SU-DHL-6 (cell line): ENCODE data around the gene KCND2.

Experiments
- H2AFZ ChIP-seq: fragments of 200-600 bp; sonication (generic); 2 replicates; pipeline ENCODE4 v1.6.1; 2014; ENCODE audit warnings: low read depth, mild to moderate bottlenecking, moderate library complexity, mixed read lengths, antibody characterized with exemption, low read length; ENCODE audit not compliant: severe bottlenecking
- H3F3A ChIP-seq: fragments of 200-600 bp; shearing (Covaris generic); 2 replicates; pipeline ENCODE4 v1.6.0; 2016; ENCODE audit warnings: antibody characterized with exemption, mild to moderate bottlenecking; ENCODE audit not compliant: insufficient read depth
- H3K27ac ChIP-seq: fragments of 200-600 bp; sonication (generic); 2 replicates; pipeline ENCODE4 v1.5.1; 2016; ENCODE audit warnings: low read depth, mild to moderate bottlenecking, low read length, moderate library complexity, mixed read lengths
- H3K27me3 ChIP-seq: fragments of 200-600 bp; sonication (generic), shearing (Covaris generic); 2 replicates; pipeline ENCODE4 v1.6.0; 2014; ENCODE audit warnings: mild to moderate bottlenecking, low read length
- H3K36me3 ChIP-seq: fragments of 200-600 bp; sonication (generic); 2 replicates; pipeline ENCODE4 v1.6.1; 2014; ENCODE audit warnings: mild to moderate bottlenecking, low read length, mixed read lengths
- H3K4me2 ChIP-seq: fragments of 300-600, 200-600 bp; shearing (Covaris generic), sonication (generic); 2 replicates; pipeline ENCODE4 v1.6.0; 2014; ENCODE audit warnings: low read length, low read depth, mild to moderate bottlenecking; ENCODE audit not compliant: poor library complexity, severe bottlenecking
- H3K4me3 ChIP-seq: fragments of 200-600 bp; sonication (generic); 2 replicates; pipeline ENCODE4 v1.5.1; 2014; ENCODE audit warnings: antibody characterized with exemption, low read length, mild to moderate bottlenecking, mixed read lengths; ENCODE audit not compliant: insufficient read depth, poor library complexity, severe bottlenecking
- H3K79me2 ChIP-seq: fragments of 200-600 bp; sonication (generic); 2 replicates; pipeline ENCODE4 v1.6.1; 2014; ENCODE audit warnings: mild to moderate bottlenecking, low read length, moderate library complexity; ENCODE audit not compliant: insufficient read depth
- H3K9ac ChIP-seq: fragments of 200-600 bp; sonication (generic); 2 replicates; pipeline ENCODE4 v1.7.0; 2014; ENCODE audit warnings: mild to moderate bottlenecking, low read length
- H3K9me2 ChIP-seq: fragments of 200-600 bp; sonication (generic); replicated peaks from 2 replicates; pipeline ENCODE4 v1.6.1; 2014; ENCODE audit warnings: low read length; ENCODE audit not compliant: insufficient read depth
- H3K9me3 ChIP-seq: fragments of 200-600 bp; sonication (generic); 2 replicates; pipeline ENCODE4 v1.6.1; 2014; ENCODE audit warnings: low read length, mixed read lengths; ENCODE audit not compliant: insufficient read depth
- H4K20me1 ChIP-seq: fragments of 200-600 bp; sonication (generic); 2 replicates; pipeline ENCODE4 v1.6.1; 2014; ENCODE audit warnings: low read depth, mild to moderate bottlenecking, antibody characterized with exemption, low read length, moderate library complexity, mixed read lengths
- EZH2phosphoT487 ChIP-seq: fragments of 200-600 bp; sonication (generic), shearing (Covaris generic); conservative IDR thresholded peaks from 2 replicates; pipeline ENCODE4 v1.6.1; 2018; ENCODE audit warnings: mild to moderate bottlenecking, antibody characterized with exemption, low read length, moderate library complexity, mixed read lengths
- TF ChIP-seq, protein P1 (sequence below): fragments of 200-600 bp; sonication (generic); IDR thresholded peaks from one replicate; pipeline ENCODE4 v1.5.1; 2017; ENCODE audit warnings: antibody characterized with exemption, mild to moderate bottlenecking, low read length, moderate library complexity; ENCODE audit not compliant: insufficient read depth, poor library complexity, severe bottlenecking

The KCND2 gene

DNA sequence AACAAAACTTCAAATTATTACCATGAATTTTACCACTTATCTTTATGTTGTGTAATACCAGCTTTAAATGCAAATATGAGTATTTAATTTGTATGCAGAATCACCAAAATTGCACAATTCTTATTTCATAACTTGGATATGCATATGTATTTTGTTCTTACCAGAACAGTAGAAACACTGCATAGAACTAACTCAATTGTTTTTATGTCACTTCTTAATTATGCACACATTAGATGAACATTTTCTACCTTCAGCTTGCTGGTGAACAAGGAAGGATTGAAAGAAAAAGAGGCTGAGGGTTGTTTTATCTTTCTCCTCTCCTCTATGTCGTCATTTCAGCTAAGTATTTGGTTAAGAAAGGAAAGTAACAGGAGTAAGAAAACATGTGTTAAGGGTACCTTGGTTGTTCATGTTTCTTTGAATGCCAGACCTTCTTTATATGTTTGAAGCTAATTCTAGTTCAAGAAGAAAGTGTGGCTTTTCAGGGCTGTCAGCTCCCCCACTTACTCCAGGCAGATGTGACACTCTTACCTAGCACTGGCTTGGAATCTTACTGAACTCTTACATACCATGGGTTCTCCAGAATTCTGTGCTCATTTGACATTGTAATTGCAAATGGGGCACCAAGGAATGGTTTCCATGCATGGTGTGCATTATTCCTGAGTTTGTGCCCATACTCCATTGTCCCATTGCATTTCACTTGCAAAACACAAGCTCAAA, 436.4 kb downstream of the KCND2 start:
- no peak overlapping the region for H3K4me3 ChIP-seq
- no peak overlapping the region for H3K9ac ChIP-seq
- H2AFZ ChIP-seq = no peak overlapping the region
- no peaks in the 10 kb centered on the region for H3K79me2 ChIP-seq
- no peak for TF ChIP-seq EZH2phosphoT487
- TF ChIP-seq, protein P1, sequence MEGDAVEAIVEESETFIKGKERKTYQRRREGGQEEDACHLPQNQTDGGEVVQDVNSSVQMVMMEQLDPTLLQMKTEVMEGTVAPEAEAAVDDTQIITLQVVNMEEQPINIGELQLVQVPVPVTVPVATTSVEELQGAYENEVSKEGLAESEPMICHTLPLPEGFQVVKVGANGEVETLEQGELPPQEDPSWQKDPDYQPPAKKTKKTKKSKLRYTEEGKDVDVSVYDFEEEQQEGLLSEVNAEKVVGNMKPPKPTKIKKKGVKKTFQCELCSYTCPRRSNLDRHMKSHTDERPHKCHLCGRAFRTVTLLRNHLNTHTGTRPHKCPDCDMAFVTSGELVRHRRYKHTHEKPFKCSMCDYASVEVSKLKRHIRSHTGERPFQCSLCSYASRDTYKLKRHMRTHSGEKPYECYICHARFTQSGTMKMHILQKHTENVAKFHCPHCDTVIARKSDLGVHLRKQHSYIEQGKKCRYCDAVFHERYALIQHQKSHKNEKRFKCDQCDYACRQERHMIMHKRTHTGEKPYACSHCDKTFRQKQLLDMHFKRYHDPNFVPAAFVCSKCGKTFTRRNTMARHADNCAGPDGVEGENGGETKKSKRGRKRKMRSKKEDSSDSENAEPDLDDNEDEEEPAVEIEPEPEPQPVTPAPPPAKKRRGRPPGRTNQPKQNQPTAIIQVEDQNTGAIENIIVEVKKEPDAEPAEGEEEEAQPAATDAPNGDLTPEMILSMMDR = no peak
- H3K9me3 ChIP-seq = no peaks in the 10 kb centered on the region
- no peak overlapping the region for H3K27ac ChIP-seq
- H3K9me2 ChIP-seq = no peaks in the 10 kb centered on the region
- H3K4me2 ChIP-seq = no peak overlapping the region
- H3F3A ChIP-seq = no peaks in the 10 kb centered on the region
- no peaks in the 10 kb centered on the region for H3K36me3 ChIP-seq
- H3K27me3 ChIP-seq = no peaks in the 10 kb centered on the region
- no peaks in the 10 kb centered on the region for H4K20me1 ChIP-seq

DNA sequence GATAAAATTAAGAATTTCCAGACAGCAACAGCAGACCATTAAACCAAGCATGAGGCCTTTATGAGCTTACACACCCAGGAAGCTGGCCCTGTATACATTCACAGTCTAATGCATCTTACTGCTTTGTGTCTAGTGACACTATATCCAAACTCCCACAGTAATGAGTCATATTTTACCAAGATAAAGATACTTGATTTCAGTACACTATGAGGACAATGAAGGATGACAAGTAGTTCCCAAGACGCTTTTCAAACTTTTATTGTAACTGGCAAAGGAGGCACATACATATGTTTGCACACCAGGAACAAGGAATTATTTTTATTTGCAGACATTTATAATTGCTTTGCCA, 437.0 kb downstream of the KCND2 start:
- Histone ChIP-seq H3K9me2 (no peaks in the 10 kb centered on the region), H3K36me3 (no peaks in the 10 kb centered on the region), H3K9me3 (no peaks in the 10 kb centered on the region), H3K9ac (no peak overlapping the region), H3K4me3 (no peak overlapping the region), H3K27ac (no peak overlapping the region), H3F3A (no peaks in the 10 kb centered on the region), H3K27me3 (no peaks in the 10 kb centered on the region), H3K4me2 (no peak overlapping the region), H3K79me2 (no peaks in the 10 kb centered on the region), H4K20me1 (no peaks in the 10 kb centered on the region), H2AFZ (no peak overlapping the region)
- TF ChIP-seq, protein P1 = no peak
- no peak for TF ChIP-seq EZH2phosphoT487

DNA sequence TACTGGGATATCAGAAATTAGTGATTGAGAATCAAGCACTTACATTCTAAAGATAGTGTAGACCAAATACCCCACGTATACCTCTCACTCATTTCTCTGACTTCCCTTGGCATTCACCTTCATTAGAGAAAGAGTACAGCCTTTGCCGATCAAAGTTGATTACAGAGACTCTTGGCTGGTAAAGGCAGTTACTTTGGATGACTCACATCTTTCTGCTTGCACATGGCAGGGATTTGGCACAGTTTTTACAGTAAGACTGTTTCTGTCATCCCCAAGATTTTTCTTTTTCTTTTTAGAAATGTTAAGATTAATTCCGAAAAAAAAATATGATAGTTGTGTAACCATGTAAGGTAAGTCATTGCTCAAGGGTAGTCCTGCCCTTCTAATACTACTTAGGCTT, 442.0 kb downstream of the KCND2 start:
- H2AFZ ChIP-seq = no peak overlapping the region
- H3K4me2 ChIP-seq = no peak overlapping the region
- H3K4me3 ChIP-seq = no peak overlapping the region
- no peaks in the 10 kb centered on the region for H3K79me2 ChIP-seq
- no peaks in the 10 kb centered on the region for H3K27me3 ChIP-seq
- H3K27ac ChIP-seq = no peak overlapping the region
- no peak overlapping the region for H3K9ac ChIP-seq
- no peaks in the 10 kb centered on the region for H3K36me3 ChIP-seq
- H3K9me3 ChIP-seq = no peaks in the 10 kb centered on the region
- no peaks in the 10 kb centered on the region for H3K9me2 ChIP-seq
- no peaks in the 10 kb centered on the region for H4K20me1 ChIP-seq
- no peak for TF ChIP-seq EZH2phosphoT487
- TF ChIP-seq, protein P1 = no peak
- no peaks in the 10 kb centered on the region for H3F3A ChIP-seq
